Measurements from ENCODE around the gene ADAM12. TPM values are rescaled to one million over a fixed set of nuclear protein-coding genes. Genes with fewer than 3 reads are reported as not detected.

ADAM12 gene
- total RNA-seq, 4 donors from 2014 or later = 0.78 to 10.5 (median 1.2) TPM

- no peaks in the 10 kb centered on the region for H3K27me3 ChIP-seq
- peaks cover 0 to 10% (median 0%) of the 10 kb centered on the region in 4 donors for H3K4me1 ChIP-seq
- TF ChIP-seq EP300 (IDR thresholded peaks at IDR 0.05) = no peak
- TF ChIP-seq CTCF (IDR thresholded peaks at IDR 0.05) = no peak
- no peak for TF ChIP-seq POLR2A (IDR thresholded peaks at IDR 0.05)
- DNase-seq (ENCODE audit: low spot score in 2 of 2) = no peak
- no peaks in the 10 kb centered on the region for H3K9me3 ChIP-seq
- H3K27ac ChIP-seq = peak overlapping the region in 1 of 4 donors; percentile 36
- no peaks in the 10 kb centered on the region for H3K36me3 ChIP-seq
- whole genome bisulfite sequencing, 2 donors = 68 to 82% methylated on average over 12 of the region's 12 CpGs
- H3K4me3 ChIP-seq = no peak overlapping the region
Observed at GRCh38 chr10:126235979-126236851, 152.1 kb downstream of the ADAM12 start.

GRCh38 chr10:126235091-126235978 is 152.9 kb downstream of the ADAM12 start:
- no peaks in the 10 kb centered on the region for H3K27me3 ChIP-seq
- H3K4me3 ChIP-seq = no peak overlapping the region
- DNase-seq (ENCODE audit: low spot score in 2 of 2) = no peak
- 52 to 62% methylated on average over 25 of the region's 25 CpGs for WGBS, 2 donors
- no peaks in the 10 kb centered on the region for H3K36me3 ChIP-seq
- peak overlapping the region in 1 of 4 donors; percentile 36 for H3K27ac ChIP-seq
- no peaks in the 10 kb centered on the region for H3K9me3 ChIP-seq
- TF ChIP-seq CTCF (IDR thresholded peaks at IDR 0.05) (no peak), POLR2A (IDR thresholded peaks at IDR 0.05) (no peak), EP300 (IDR thresholded peaks at IDR 0.05) (no peak)
- peaks cover 0 to 5% (median 0%) of the 10 kb centered on the region in 4 donors for H3K4me1 ChIP-seq

- no peak for DNase-seq (ENCODE audit: low spot score in 2 of 2)
- Histone ChIP-seq H3K27ac (no peak overlapping the region), H3K9me3 (no peaks in the 10 kb centered on the region), H3K36me3 (no peaks in the 10 kb centered on the region), H3K4me3 (no peak overlapping the region), H3K4me1 (peaks cover 0 to 2% (median 0%) of the 10 kb centered on the region in 4 donors), H3K27me3 (no peaks in the 10 kb centered on the region)
- 84 to 91% methylated on average over 5 of the region's 5 CpGs for WGBS, 2 donors
- no peak for TF ChIP-seq EP300 (IDR thresholded peaks at IDR 0.05)
- TF ChIP-seq POLR2A (IDR thresholded peaks at IDR 0.05) = no peak
- TF ChIP-seq CTCF (IDR thresholded peaks at IDR 0.05) = no peak
Observed at GRCh38 chr10:126234630-126235029, 153.6 kb downstream of the ADAM12 start.

- Histone ChIP-seq H3K9me3 (no peaks in the 10 kb centered on the region), H3K4me1 (peaks cover 0 to 2% (median 0%) of the 10 kb centered on the region in 4 donors), H3K36me3 (no peaks in the 10 kb centered on the region), H3K27me3 (no peaks in the 10 kb centered on the region), H3K27ac (no peak overlapping the region), H3K4me3 (no peak overlapping the region)
- WGBS, 2 donors = 84 to 88% methylated on average over 15 of the region's 15 CpGs
- TF ChIP-seq CTCF (IDR thresholded peaks at IDR 0.05) (no peak), POLR2A (IDR thresholded peaks at IDR 0.05) (no peak), EP300 (IDR thresholded peaks at IDR 0.05) (no peak)
- no peak for DNase-seq (ENCODE audit: low spot score in 2 of 2)
Observed at GRCh38 chr10:126233182-126234148, 154.8 kb downstream of the ADAM12 start.
